Endothelial cell of umbilical vein (primary cell): ENCODE measurements around the gene SCAF11. TPM values are rescaled to one million over a fixed set of nuclear protein-coding genes. Genes with fewer than 3 reads are reported as not detected.

ENCODE experiments used
- BruUV-seq: library from RNA; stranded (reverse); fragments of 400-500 nt; replicated peaks from 2 replicates; lab custom pipeline; 2021; lab: Mats Ljungman, UMichigan
- CTCF ChIA-PET: fragments of 300-600, 350-600 bp; sonication (Branson Sonifier 250); formaldehyde crosslinking; loops from one replicate; lab custom pipeline; 2021; ENCODE audit warnings: antibody characterized with exemption, inconsistent platforms; lab: Charles Lee
- POLR2A ChIA-PET: fragments of 300-600, 350-600 bp; sonication (Branson Sonifier 250); formaldehyde crosslinking; loops from one replicate; lab custom pipeline; 2021; ENCODE audit warnings: antibody characterized with exemption, inconsistent platforms; lab: Charles Lee
- DNase-seq: peaks from one replicate; pipeline ENCODE4 v3.0.0-alpha.2; 2011; ENCODE audit warnings: low read depth, low spot score
- FAIRE-seq: peaks from 2 replicates; lab custom pipeline; 2011; peaks lifted over from hg19 to GRCh38; lab: Jason Lieb, UNC
- H2AFZ ChIP-seq: 2 replicates; pipeline ENCODE4 v1.6.0; 2012; ENCODE audit warnings: low read depth, low read length, control low read depth, inconsistent platforms
- H3K27ac ChIP-seq: 2 replicates; pipeline ENCODE4 v1.5.1; 2011; ENCODE audit warnings: low read depth, mild to moderate bottlenecking, control low read depth, low read length, moderate library complexity; ENCODE audit not compliant: insufficient read depth
- H3K27me3 ChIP-seq, 2 experiments: 2 replicates each; pipeline versions ENCODE4 v1.6.0 to v1.6.1; 2011; ENCODE audit warnings: low read length in 2 of 2, mixed read lengths in 1 of 2; ENCODE audit not compliant: control insufficient read depth in 2 of 2, insufficient read depth in 2 of 2
- H3K36me3 ChIP-seq, 2 experiments: 2 replicates in 1 of 2; 3 replicates in 1 of 2; pipeline ENCODE4 v1.5.1; 2011; ENCODE audit warnings: low read length in 2 of 2, mild to moderate bottlenecking in 1 of 2, moderate library complexity in 1 of 2; ENCODE audit not compliant: control insufficient read depth in 2 of 2, insufficient read depth in 2 of 2; ENCODE audit errors: extremely low read depth in 1 of 2
- H3K4me1 ChIP-seq: 3 replicates; pipeline ENCODE4 v1.5.1; 2011; ENCODE audit warnings: mild to moderate bottlenecking, low read length; ENCODE audit not compliant: control insufficient read depth, insufficient read depth; ENCODE audit errors: extremely low read depth
- H3K4me2 ChIP-seq: 2 replicates; pipeline ENCODE4 v1.6.1; 2011; ENCODE audit warnings: low read length, control low read depth, mixed read lengths; ENCODE audit not compliant: insufficient read depth
- H3K4me3 ChIP-seq, 3 experiments: fragments of 200-600 bp in 1 of 3; sonication (generic), shearing (Covaris generic) in 1 of 3; replicated peaks in 1 of 3; 2 replicates each; pipeline ENCODE4 v1.5.1; 2011 to 2016; ENCODE audit warnings: control low read depth in 3 of 3, low read length in 3 of 3, mild to moderate bottlenecking in 2 of 3, inconsistent platforms in 1 of 3, low read depth in 1 of 3, moderate library complexity in 1 of 3; ENCODE audit not compliant: insufficient read depth in 1 of 3
- H3K79me2 ChIP-seq: 2 replicates; pipeline ENCODE4 v1.6.0; 2012; ENCODE audit warnings: low read length, inconsistent platforms; ENCODE audit not compliant: control insufficient read depth, insufficient read depth
- H3K9ac ChIP-seq: replicated peaks from 2 replicates; pipeline ENCODE3; 2011; ENCODE audit warnings: low read length, control low read depth; ENCODE audit not compliant: insufficient read depth; ENCODE audit errors: extremely low read depth
- H3K9me1 ChIP-seq: replicated peaks from 3 replicates; pipeline ENCODE4 v1.6.0; 2011; ENCODE audit warnings: mild to moderate bottlenecking, low read length; ENCODE audit not compliant: control insufficient read depth, insufficient read depth; ENCODE audit errors: extremely low read depth
- H3K9me3 ChIP-seq: replicated peaks from 2 replicates; pipeline ENCODE4 v1.5.1; 2012; ENCODE audit warnings: low read length, inconsistent platforms; ENCODE audit not compliant: control insufficient read depth, insufficient read depth
- H4K20me1 ChIP-seq: replicated peaks from 2 replicates; pipeline ENCODE3; 2011; ENCODE audit warnings: mild to moderate bottlenecking, low read length; ENCODE audit not compliant: control insufficient read depth, insufficient read depth; ENCODE audit errors: extremely low read depth
- EZH2 ChIP-seq: IDR thresholded peaks from 2 replicates; pipeline ENCODE4 v1.6.1; 2012; ENCODE audit warnings: borderline replicate concordance, low read depth, mild to moderate bottlenecking, moderate library complexity, low read length, inconsistent platforms; ENCODE audit not compliant: severe bottlenecking
- FOS ChIP-seq: IDR thresholded peaks from 2 replicates; pipeline ENCODE4 v1.6.1; 2011; ENCODE audit warnings: mild to moderate bottlenecking, low read length, moderate library complexity, borderline replicate concordance; ENCODE audit not compliant: insufficient read depth
- GATA2 ChIP-seq: IDR thresholded peaks from 2 replicates; pipeline ENCODE4 v1.7.0; 2011; ENCODE audit warnings: low read depth, mild to moderate bottlenecking, moderate library complexity, mixed read lengths, low read length; ENCODE audit not compliant: insufficient read length, insufficient read depth
- JUN ChIP-seq: IDR thresholded peaks from 2 replicates; pipeline ENCODE4 v1.6.1; 2011; ENCODE audit warnings: borderline replicate concordance, low read depth; ENCODE audit not compliant: insufficient read length, insufficient read depth
- MYC ChIP-seq: IDR thresholded peaks from one replicate; pipeline ENCODE4 v1.6.1; 2011; ENCODE audit warnings: mild to moderate bottlenecking, low read depth, low read length
- POLR2A ChIP-seq: IDR thresholded peaks from 2 replicates; pipeline ENCODE4 v1.6.1; 2012; ENCODE audit warnings: low read depth, mild to moderate bottlenecking, control low read depth, low read length
- POLR2AphosphoS5 ChIP-seq: IDR thresholded peaks from 2 replicates; pipeline ENCODE4 v1.6.1; 2012; ENCODE audit warnings: low read depth, mild to moderate bottlenecking, control low read depth, low read length, moderate library complexity; ENCODE audit not compliant: insufficient read depth
- dilution Hi-C: fragments of 300-500 bp; cut with MboI; formaldehyde crosslinking; loops from one replicate; pipeline ENCODE4 v1.15.0; 2019; ENCODE audit warnings: low sequenced_read_pairs; ENCODE audit not compliant: extremely low pct_ligation_motif_present
- intact Hi-C: fragments of 100-400 bp; cut with micrococcal nuclease; formaldehyde crosslinking; loops from one replicate; pipeline ENCODE4 v1.10.0; 2022
- polyA plus RNA-seq, 4 experiments: library from polyadenylated mRNA; depleted of rRNA in 3 of 4; stranded (reverse) in 3 of 4; unstranded in 1 of 4; fragments of >200 nt; gene quantifications; 2 replicates each; pipeline versions ENCODE4 v1.2.1 to v1.2.3, GENCODE V29; 2011 to 2012; ENCODE audit warnings: missing spikeins in 1 of 4
- total RNA-seq: library from RNA; stranded (reverse); gene quantifications from 2 replicates; pipeline ENCODE4 v1.2.3, GENCODE V29; 2021
- TF ChIP-seq, protein P1 (sequence below), 2 donors: IDR thresholded peaks; 1 replicate in 1 of 2; 2 replicates in 1 of 2; pipeline ENCODE4 v1.5.1; 2011; ENCODE audit warnings: low read length in 2 of 2, mild to moderate bottlenecking in 2 of 2, moderate library complexity in 2 of 2, control low read depth in 1 of 2, inconsistent platforms in 1 of 2, low read depth in 1 of 2; ENCODE audit not compliant: insufficient read depth in 1 of 2; ENCODE audit errors: extremely low read depth in 1 of 2
- TF ChIP-seq, protein P2 (sequence below): IDR thresholded peaks from 2 replicates; pipeline ENCODE4 v1.6.1; 2011; ENCODE audit not compliant: insufficient read depth, insufficient read length

SCAF11 gene
- total and polyA plus RNA-seq, 2 donors (not counting 3 experiments of a cell fraction or from before 2014, with no cell fraction given): 20.9 to 109 TPM

DNA sequence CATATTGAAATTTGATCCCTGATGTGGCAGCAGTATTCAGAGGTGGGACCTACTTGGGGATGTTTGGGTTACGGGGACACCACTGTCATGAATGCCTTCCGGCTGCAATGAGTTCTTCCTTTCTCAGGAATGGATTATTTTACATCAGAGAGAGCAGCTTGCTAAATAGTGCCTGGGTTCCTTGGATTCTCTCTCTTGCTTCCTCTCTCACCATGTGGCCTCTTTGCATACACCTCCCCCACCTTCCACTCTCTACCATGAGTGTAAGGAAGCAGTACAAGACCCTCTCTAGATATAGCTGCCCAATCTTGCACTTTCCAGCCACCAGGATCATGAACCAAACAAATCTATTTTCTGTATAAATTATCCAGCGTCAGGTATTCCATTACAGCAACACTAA is 15.4 kb upstream of the SCAF11 start:
- Histone ChIP-seq H3K9me3 (no peaks in the 10 kb centered on the region), H3K4me2 (no peak overlapping the region), H3K9ac (no peak overlapping the region), H3K4me3 (no peak overlapping the region), H4K20me1 (no peaks in the 10 kb centered on the region), H3K27me3 (peaks cover 5 to 13% of the 10 kb centered on the region in 2 experiments), H3K36me3 (no peaks in the 10 kb centered on the region), H3K79me2 (no peaks in the 10 kb centered on the region), H3K27ac (no peak overlapping the region), H2AFZ (no peak overlapping the region), H3K9me1 (no peaks in the 10 kb centered on the region), H3K4me1 (no peaks in the 10 kb centered on the region)
- FAIRE-seq (no peak), DNase-seq (no peak)
- TF ChIP-seq, protein P1, sequence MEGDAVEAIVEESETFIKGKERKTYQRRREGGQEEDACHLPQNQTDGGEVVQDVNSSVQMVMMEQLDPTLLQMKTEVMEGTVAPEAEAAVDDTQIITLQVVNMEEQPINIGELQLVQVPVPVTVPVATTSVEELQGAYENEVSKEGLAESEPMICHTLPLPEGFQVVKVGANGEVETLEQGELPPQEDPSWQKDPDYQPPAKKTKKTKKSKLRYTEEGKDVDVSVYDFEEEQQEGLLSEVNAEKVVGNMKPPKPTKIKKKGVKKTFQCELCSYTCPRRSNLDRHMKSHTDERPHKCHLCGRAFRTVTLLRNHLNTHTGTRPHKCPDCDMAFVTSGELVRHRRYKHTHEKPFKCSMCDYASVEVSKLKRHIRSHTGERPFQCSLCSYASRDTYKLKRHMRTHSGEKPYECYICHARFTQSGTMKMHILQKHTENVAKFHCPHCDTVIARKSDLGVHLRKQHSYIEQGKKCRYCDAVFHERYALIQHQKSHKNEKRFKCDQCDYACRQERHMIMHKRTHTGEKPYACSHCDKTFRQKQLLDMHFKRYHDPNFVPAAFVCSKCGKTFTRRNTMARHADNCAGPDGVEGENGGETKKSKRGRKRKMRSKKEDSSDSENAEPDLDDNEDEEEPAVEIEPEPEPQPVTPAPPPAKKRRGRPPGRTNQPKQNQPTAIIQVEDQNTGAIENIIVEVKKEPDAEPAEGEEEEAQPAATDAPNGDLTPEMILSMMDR (IDR thresholded peaks at IDR 0.05; ENCODE audit: extremely low read depth in 1 of 2, insufficient read depth in 1 of 2, low read depth in 1 of 2, low read length in 2 of 2): no peak
- TF ChIP-seq GATA2 (no peak), POLR2A (no peak), JUN (no peak), EZH2 (no peak), FOS (no peak), MYC (no peak), POLR2AphosphoS5 (no peak)
- TF ChIP-seq, protein P2, sequence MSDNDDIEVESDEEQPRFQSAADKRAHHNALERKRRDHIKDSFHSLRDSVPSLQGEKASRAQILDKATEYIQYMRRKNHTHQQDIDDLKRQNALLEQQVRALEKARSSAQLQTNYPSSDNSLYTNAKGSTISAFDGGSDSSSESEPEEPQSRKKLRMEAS: no peak
- BruUV-seq: no TSS peak
- intact Hi-C loops: loop anchor here (2.0 to 5.0 kb wide), 3 partner anchors 244 to 875 kb away; no protein-coding TSS in a partner anchor
- dilution Hi-C loops: no loop called here
- CTCF ChIA-PET: interaction anchor here (0.8 to 2.9 kb wide), 8 partner anchors 9 to 462 kb away, joined by 3 to 23 read pairs (median 6); partner anchors contain the start of gene SCAF11
- POLR2A ChIA-PET: no interaction called here
